GM08714 (cell line): ENCODE measurements around the gene POM121L12.

ENCODE experiments used
- H3K4me3 ChIP-seq: fragments of 200-500 bp; sonication (Bioruptor generic); 2 replicates; pipeline ENCODE4 v1.5.1; 2014; ENCODE audit warnings: mild to moderate bottlenecking, low read length, inconsistent platforms
- ZNF274 ChIP-seq: IDR thresholded peaks from 2 replicates; pipeline ENCODE4 v1.6.1; 2012; ENCODE audit warnings: mild to moderate bottlenecking, low read depth, low read length

The POM121L12 gene

DNA sequence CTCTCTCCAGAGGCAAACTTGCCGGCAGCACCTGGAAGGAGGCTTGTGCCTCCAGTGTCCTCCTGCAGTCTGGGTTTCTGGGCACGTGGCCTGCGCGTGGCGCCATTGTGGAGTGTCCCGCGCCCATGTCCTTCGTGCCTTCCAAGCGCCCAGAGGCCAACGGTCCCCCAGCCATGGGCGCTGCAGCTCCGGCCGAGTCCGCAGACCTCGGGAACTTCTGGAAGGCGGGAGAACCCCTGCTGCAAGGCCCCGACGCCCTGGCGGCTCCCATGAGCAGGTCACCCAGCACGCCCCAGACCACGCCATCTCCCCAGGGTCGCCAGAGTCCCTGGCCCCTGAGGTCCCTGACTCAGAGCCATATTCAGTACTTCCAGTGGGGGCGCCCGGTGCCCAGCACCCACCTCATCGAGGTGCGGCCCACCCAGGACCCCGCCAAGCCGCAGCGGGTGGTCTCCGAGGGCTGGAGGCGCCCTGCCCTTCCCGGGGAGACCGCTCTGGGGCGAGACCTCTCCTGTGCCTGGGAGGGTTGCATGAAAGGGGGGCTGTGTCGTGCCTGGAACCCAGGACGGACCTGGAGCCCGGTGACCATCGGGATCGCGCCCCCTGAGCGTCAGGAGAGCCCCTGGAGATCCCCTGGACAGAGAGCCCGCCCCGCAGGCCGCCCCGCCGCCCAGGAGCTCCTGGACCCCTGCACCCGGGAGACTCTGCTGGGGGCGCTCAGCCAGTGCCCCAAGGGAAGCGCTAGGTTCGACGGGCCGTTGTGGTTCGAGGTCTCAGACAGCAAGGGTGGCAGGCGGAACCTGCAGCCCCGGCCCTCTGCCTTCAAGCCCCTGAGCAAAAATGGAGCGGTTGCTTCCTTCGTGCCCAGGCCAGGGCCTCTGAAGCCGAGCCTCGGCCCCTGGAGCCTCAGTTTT, at the start of gene POM121L12:
Gene POM121L12 (plus strand): TSS at position 135 of the 914 bp plus-strand sequence. CDS start 39 bp downstream, at position 174.
- no peak within 1 kb of the TSS for H3K4me3 ChIP-seq
- no peak for TF ChIP-seq ZNF274

DNA sequence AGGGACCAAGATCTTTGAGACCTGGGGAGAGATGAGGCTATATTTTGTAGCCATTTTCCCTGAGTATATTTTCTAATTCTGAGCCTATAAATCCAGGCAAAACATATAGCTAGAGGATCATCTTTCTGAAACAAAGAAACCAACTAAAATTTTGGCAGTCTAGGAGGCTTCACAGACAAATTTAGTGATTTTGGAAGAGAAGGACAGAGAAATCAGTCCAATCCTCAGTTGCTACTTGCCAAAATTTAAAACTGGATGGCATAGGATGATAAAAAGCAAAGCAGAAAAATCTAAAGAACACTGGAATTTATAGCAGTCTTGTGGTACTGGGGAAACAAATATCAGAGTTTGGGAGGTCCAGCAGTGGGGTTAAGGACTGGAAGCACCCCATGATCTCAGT, 43.4 kb upstream of the POM121L12 start:
- no peak overlapping the region for H3K4me3 ChIP-seq
- no peak for TF ChIP-seq ZNF274

DNA sequence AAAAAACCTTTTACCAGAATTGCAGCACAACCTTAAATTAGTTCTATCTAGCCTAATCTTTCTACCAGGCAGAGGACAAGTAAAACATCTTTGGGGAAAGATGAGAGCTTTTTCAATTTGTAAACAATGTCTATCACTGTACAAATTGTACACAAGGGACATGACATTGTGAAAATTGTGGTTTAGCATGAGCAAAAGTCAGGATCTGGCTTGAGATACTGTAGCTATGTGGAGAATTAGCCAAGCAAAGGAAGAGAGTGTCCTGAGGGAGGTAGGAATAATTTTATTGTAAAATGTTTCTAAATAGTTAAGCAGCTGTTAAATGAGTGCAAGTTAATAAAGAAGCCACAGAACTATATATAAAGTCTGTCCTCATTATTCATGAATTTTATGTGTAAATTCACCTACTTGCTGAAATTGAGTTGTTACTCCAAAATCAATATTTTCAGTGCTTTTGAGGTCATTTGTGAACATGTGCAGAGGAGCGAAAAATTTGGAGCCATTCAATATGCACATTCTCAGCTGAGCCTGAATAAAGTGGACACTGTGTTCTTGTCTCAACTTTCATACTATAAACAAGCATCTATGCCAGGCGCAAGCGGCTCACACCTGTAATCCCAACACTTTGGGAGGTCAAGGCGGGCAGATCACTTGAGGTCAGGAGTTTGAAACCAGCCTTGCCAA, 42.8 kb upstream of the POM121L12 start:
- no peak for TF ChIP-seq ZNF274
- H3K4me3 ChIP-seq: no peak overlapping the region

DNA sequence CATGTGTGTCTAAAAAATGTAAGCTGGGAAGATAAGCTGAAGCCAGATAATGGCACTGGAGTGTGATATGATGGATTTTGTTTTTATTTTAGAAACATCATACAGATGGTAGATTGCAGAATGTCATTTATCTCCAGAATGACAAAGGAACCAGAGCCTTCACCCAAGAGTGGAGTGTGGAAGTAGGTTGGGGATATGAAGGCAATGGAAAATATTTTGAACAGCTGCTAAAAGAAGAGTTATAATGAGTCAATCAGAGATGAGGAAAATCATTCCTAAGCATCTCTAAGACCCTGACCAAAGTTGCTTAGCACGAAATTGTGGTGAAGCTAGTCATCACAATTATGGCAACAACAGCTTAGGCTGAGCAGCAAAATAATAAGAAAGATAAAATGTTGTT, 39.8 kb upstream of the POM121L12 start:
- no peak overlapping the region for H3K4me3 ChIP-seq
- no peak for TF ChIP-seq ZNF274

DNA sequence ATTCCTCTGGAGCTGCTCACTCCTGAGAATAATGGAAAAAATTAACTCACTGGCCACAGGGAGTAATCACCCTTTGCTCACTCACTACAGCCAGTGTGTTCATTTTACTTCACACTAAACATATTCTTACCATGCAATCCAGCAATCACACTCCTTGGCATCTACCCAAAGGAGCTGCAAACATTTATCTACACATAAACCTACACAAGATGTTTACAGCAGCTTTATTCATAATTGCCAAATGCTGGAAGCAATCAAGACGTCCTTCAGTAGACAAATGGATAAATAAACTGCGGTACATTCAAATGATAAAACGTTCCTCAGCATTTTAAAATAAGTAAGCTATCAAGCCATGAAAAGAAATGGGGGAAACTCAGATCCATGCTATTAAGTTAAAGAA, 34.2 kb upstream of the POM121L12 start:
- no peak overlapping the region for H3K4me3 ChIP-seq
- TF ChIP-seq ZNF274: no peak

DNA sequence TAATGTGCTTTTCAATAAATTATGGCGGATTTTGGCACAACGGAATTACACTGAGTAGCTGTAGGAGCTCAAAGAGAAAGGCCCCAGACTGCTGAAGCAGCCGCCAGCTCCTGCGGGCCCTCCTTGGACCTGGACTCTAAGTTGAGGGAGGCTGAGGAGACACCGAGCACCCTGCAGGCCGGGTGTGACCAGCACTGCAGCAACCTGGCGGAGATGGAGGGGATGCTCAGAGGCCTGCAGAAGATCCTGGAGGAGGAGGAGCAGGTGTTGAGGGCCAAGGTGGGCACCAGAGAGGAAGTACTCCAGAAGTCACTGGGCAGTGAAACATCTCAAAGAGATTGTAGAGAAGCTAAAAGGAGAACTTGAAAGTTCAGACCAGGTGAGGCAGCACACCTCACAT, 33.0 kb upstream of the POM121L12 start:
- no peak for TF ChIP-seq ZNF274
- H3K4me3 ChIP-seq: no peak overlapping the region

DNA sequence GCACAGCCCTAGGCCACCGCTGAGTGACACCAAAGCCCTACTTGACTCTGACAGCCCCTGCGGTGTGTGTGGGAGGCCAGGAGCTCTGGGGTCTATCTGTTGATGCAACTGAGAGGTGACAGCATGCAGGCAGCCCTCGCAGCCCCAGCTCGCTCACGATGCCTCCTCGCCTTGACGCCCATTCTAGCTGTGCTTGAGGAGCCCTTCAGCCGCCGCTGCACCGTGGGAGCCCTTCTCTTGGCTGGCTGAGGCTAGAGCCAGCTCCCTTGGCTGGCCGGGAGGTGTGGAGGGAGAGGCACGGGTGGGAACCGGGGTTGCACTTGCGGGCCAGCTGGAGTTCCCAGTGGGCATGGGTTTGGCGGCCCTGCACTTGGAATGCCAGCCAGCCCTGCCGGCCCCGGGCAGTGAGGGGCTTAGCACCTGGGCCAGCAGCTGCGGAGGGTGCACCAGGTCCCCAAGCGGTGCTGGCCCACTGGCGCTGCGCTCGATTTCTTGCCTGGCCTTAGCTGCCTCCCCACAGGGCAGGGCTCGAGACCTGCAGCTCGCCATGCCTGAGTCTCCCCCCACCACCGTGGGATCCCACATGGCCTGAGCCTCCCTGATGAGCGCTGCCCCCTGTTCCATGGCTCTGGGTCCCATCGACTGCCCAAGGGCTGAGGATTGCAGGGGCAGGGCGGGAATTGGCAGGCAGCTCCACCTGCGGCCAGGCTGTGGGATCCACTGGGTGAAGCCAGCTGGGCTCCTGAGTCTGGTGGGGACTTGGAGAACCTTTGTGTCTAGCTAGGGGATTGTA, 31.6 kb upstream of the POM121L12 start:
- no peak for TF ChIP-seq ZNF274
- no peak overlapping the region for H3K4me3 ChIP-seq

DNA sequence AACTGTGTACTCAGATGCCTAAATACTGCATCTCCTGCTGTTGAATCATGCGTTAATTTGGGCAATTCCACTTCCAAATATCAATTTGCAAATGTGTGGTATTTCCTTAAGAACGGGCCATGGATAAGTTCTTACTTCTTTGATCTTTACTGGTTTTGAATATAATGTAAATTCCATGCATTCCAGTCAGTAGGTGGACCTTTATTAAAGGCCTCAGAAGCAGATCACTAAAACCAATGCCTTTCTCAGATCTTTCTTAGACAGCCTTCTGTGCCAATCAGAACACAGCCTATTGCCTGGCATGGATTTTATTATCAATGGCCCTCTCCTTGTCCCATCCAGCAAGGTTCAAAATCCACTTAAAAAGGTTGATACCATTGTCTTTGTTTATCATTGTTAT, 21.5 kb upstream of the POM121L12 start:
- no peak for TF ChIP-seq ZNF274
- H3K4me3 ChIP-seq: no peak overlapping the region

DNA sequence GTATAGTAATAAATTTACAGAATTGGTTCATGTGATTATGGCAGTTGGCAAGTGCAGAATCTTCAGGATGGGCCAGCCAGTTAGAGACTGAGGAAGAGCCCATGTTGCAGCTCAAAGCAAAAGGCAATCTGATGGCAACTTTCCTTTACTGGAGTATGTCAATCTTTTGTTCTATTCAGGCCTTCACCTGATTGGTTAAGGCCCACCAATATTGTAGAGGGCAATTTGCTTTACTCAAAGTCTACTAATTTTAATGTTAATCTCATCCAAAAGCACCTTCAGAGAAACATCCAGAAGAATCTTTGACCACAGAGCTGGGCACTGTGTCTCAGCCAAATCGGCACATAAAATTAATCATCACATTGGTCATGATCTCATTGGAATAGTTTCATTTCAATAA, 20.0 kb upstream of the POM121L12 start:
- no peak for TF ChIP-seq ZNF274
- H3K4me3 ChIP-seq: no peak overlapping the region

DNA sequence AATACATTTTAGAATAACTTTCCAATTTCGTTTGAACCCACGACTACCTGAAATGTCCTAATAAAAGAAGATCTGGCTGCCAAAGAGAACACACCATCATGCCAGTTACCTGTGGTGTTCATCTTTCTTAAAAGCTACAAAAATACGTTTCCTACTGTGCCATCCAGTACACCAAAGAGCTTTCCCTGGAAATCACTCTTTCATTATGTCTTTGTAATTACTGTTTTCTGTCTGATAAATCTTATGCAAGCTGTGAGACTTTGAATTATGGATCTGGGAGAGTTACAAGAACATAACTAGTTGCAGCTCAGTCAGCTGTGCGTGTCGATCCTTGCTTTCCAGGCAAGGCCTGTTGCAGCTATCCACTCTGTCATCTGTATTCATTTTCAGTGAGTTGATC, 12.5 kb upstream of the POM121L12 start:
- no peak for TF ChIP-seq ZNF274
- H3K4me3 ChIP-seq: no peak overlapping the region

DNA sequence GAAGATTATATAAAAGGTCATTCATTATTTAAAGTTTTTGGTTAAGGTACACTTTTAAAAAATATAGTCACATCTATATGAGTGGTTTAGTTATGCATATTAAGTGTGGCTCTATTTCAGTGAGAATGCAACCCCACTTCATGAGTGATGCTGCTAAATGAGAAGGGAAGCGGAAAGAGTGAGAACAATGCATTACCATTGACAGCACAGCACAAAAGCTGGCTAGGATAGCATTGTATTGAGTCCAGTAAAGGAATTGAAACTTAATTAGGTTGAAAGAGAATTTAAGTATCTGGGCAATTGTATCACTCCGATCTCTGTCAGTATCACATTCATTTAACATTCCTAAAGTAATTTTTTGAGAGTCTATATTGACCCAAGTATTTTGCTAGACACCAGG, 13.2 kb downstream of the POM121L12 start:
- no peak overlapping the region for H3K4me3 ChIP-seq
- TF ChIP-seq ZNF274: no peak

DNA sequence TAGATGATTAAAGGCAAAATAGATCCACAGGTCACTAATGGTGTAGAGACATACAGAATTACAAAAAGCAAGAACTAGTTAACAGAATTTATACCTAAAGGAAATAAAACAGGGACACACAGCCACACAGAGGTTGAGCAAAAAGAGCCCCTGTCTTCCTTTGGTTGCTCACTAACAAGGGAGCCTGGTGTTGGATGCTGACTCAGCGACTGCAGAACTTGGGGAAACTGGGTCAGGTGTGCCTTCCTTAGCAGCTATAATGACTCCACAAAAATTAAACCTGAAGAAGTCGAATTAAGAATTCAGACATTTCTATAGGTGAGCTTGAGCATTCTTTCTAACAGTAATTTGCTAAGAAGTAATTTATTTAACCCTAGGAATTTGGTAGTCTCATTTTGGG, 15.0 kb downstream of the POM121L12 start:
- TF ChIP-seq ZNF274: no peak
- H3K4me3 ChIP-seq: no peak overlapping the region

DNA sequence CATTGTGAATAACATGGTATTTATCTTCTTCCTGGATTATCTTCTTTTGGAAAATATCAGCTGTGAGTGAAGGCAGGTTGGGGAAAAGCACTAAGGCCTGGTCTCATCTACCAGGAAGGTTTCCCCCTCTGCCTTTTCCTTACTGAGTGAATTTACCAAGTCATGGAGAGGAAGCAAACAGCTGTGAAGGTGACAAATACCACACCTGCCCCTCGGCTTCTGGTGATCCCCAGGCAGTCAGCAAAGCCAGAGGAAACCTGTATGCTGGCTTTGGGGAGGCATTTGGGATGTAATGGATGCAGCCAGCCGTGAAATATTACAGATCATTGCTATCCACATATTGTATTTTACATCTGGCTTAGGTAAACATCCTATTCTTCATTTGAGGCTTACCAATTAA, 24.2 kb downstream of the POM121L12 start:
- H3K4me3 ChIP-seq: no peak overlapping the region
- TF ChIP-seq ZNF274: no peak

DNA sequence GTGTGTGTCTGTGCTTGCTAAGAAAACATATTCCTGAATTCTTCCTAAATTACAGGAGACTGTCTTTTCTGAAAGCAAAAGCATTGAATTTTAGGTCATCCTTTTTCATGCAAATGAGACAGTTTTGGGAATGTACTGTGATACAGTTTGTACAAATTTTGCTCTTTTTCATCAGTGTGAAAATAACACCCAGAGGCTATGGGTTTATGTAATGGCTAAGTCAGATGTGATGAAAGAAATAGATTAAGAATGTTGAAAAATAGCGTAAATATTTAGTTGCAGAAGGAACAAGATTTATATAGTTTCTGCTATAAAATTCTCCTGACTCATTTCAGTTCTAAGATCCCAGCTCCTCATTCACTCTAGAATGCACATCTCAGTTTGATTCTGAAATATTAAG, 24.6 kb downstream of the POM121L12 start:
- no peak for TF ChIP-seq ZNF274

DNA sequence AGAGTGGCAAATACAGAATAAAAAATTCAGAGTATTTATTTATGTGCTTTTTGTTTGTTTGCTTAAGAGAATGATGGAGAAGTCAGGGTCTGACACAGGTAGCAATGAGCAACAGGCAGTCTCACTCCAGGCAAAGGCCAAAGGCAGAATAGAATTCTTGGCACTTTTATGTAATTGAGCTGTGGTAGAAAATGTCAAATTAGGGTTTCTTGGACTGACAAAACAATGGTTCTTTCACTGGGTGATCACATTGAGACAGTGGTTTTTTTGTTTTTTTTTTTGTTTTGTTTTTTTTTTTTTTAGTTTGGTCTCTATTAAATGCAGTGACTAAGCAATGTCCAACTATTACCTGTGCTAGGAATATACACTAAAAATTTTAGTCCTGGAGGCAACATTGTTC, 27.4 kb downstream of the POM121L12 start:
- no peak overlapping the region for H3K4me3 ChIP-seq
- no peak for TF ChIP-seq ZNF274

More for the DNA sequence above, 24.6 kb downstream of the POM121L12 start:
- no peak overlapping the region for H3K4me3 ChIP-seq
